Activated T-helper 9 cell treated with anti-CD3 and anti-CD28 coated beads, Interleukin-2, amount 50 U/mL, for 16 hours (primary cell): Measurements from ENCODE around the gene CRYZ.

Experiments
- DNase-seq: peaks from one replicate; pipeline ENCODE4 v3.0.0-alpha.2; 2020; ENCODE audit warnings: low read depth

Gene CRYZ

GRCh38 chr1:74729741-74730478 lies 2.9 kb downstream of the CRYZ start:
- DNase-seq: no peak

- no peak for DNase-seq
Measured at GRCh38 chr1:74728736-74729135, 4.1 kb downstream of the CRYZ start.

- no peak for DNase-seq
Measured at GRCh38 chr1:74726063-74726462, 6.8 kb downstream of the CRYZ start.

GRCh38 chr1:74717626-74718025 lies 15.2 kb downstream of the CRYZ start:
- no peak for DNase-seq

GRCh38 chr1:74716822-74717221 lies 16.0 kb downstream of the CRYZ start:
- no peak for DNase-seq

- DNase-seq: no peak
Measured at GRCh38 chr1:74715806-74716205, 17.0 kb downstream of the CRYZ start.

GRCh38 chr1:74715236-74715502 lies 17.7 kb downstream of the CRYZ start:
- DNase-seq: no peak

GRCh38 chr1:74714429-74715235 lies 18.2 kb downstream of the CRYZ start:
- no peak for DNase-seq

- DNase-seq: no peak
Measured at GRCh38 chr1:74713849-74714248, 19.0 kb downstream of the CRYZ start.

GRCh38 chr1:74712881-74713280 lies 20.0 kb downstream of the CRYZ start:
- no peak for DNase-seq

- DNase-seq: no peak
Measured at GRCh38 chr1:74703386-74704182, 29.3 kb downstream of the CRYZ start.

GRCh38 chr1:74699331-74699730 lies 33.5 kb downstream of the CRYZ start:
- no peak for DNase-seq

- no peak for DNase-seq
Measured at GRCh38 chr1:74697832-74698231, 35.0 kb downstream of the CRYZ start.

- DNase-seq: no peak
Measured at GRCh38 chr1:74693473-74693872, 39.4 kb downstream of the CRYZ start.

GRCh38 chr1:74690909-74691308 lies 41.9 kb downstream of the CRYZ start:
- DNase-seq: no peak

GRCh38 chr1:74690364-74690696 lies 42.5 kb downstream of the CRYZ start:
- no peak for DNase-seq

- no peak for DNase-seq
Measured at GRCh38 chr1:74689621-74690363, 43.1 kb downstream of the CRYZ start.

- no peak for DNase-seq
Measured at GRCh38 chr1:74686928-74687327, 45.9 kb downstream of the CRYZ start.

- no peak for DNase-seq
Measured at GRCh38 chr1:74684301-74684700, 48.5 kb downstream of the CRYZ start.

- DNase-seq: no peak
Measured at GRCh38 chr1:74683656-74684055, 49.2 kb downstream of the CRYZ start.

- no peak for DNase-seq
Measured at GRCh38 chr1:74681851-74682250, 51.0 kb downstream of the CRYZ start.

- DNase-seq: no peak
Measured at GRCh38 chr1:74681449-74681848, 51.4 kb downstream of the CRYZ start.
